Stomach smooth muscle (tissue), 2 donors: ENCODE measurements around the gene HADH.
"Not testable (repeated sequence)": the region's sequence is repeated elsewhere in the genome, so short reads cannot be mapped to it uniquely, and the experiment has no call there.

Experiments
- H3K27ac ChIP-seq: one replicate; pipeline ENCODE4 v1.7.0; 2013; ENCODE audit warnings: mild to moderate bottlenecking, low read length, inconsistent platforms
- H3K27me3 ChIP-seq, 2 donors: one replicate each; pipeline ENCODE4 v1.7.0; 2013; ENCODE audit warnings: low read length in 2 of 2; ENCODE audit not compliant: insufficient read depth in 2 of 2, control insufficient read depth in 1 of 2
- H3K36me3 ChIP-seq, 2 donors: one replicate each; pipeline ENCODE4 v1.7.0; 2013; ENCODE audit warnings: low read length in 2 of 2; ENCODE audit not compliant: control insufficient read depth in 2 of 2, insufficient read depth in 2 of 2
- H3K4me1 ChIP-seq: one replicate; pipeline ENCODE4 v1.7.0; 2013; ENCODE audit warnings: low read length; ENCODE audit not compliant: control insufficient read depth, insufficient read depth
- H3K4me3 ChIP-seq, 2 donors: one replicate each; pipeline ENCODE4 v1.7.0; 2013; ENCODE audit warnings: low read length in 2 of 2
- H3K9ac ChIP-seq, 2 donors: one replicate each; pipeline ENCODE4 v1.7.0; 2013; ENCODE audit warnings: low read length in 2 of 2, mild to moderate bottlenecking in 1 of 2
- H3K9me3 ChIP-seq, 2 donors: one replicate each; pipeline ENCODE4 v1.7.0; 2013; ENCODE audit warnings: low read length in 2 of 2; ENCODE audit not compliant: control insufficient read depth in 2 of 2
- donor health status: healthy.
- donor health status: Pancreatic carcinoma.

The HADH gene

GRCh38 chr4:108010167-108010566 is 20.5 kb downstream of the HADH start:
- Histone ChIP-seq H3K27me3 (no peaks in the 10 kb centered on the region), H3K4me3 (no peak overlapping the region), H3K27ac (no peak overlapping the region), H3K36me3 (peaks cover 6 to 18% of the 10 kb centered on the region in 2 donors), H3K9me3 (no peaks in the 10 kb centered on the region), H3K4me1 (peaks cover 5% of the 10 kb centered on the region), H3K9ac (no peak overlapping the region)

GRCh38 chr4:108012382-108012781 is 22.7 kb downstream of the HADH start:
- not testable (repeated sequence) for H3K9ac ChIP-seq, H3K4me1 ChIP-seq, H3K4me3 ChIP-seq, H3K9me3 ChIP-seq, H3K27ac ChIP-seq, H3K27me3 ChIP-seq
- peaks cover 23 to 31% of the 10 kb centered on the region in 2 donors for H3K36me3 ChIP-seq

- H3K9ac ChIP-seq = no peak overlapping the region
- peaks cover 26 to 34% of the 10 kb centered on the region in 2 donors for H3K36me3 ChIP-seq
- H3K27ac ChIP-seq = no peak overlapping the region
- no peaks in the 10 kb centered on the region for H3K27me3 ChIP-seq
- no peaks in the 10 kb centered on the region for H3K4me1 ChIP-seq
- H3K4me3 ChIP-seq = no peak overlapping the region
- no peaks in the 10 kb centered on the region for H3K9me3 ChIP-seq
These were observed 23.6 kb downstream of the HADH start for GRCh38 chr4:108013327-108013726.

GRCh38 chr4:108013955-108014354 is 24.3 kb downstream of the HADH start:
- Histone ChIP-seq H3K27ac (no peak overlapping the region), H3K9me3 (no peaks in the 10 kb centered on the region), H3K4me3 (no peak overlapping the region), H3K27me3 (no peaks in the 10 kb centered on the region), H3K9ac (no peak overlapping the region), H3K36me3 (peaks cover 26 to 34% of the 10 kb centered on the region in 2 donors), H3K4me1 (no peaks in the 10 kb centered on the region)

- H3K36me3 ChIP-seq = peaks cover 44 to 47% of the 10 kb centered on the region in 2 donors
- no peaks in the 10 kb centered on the region for H3K27me3 ChIP-seq
- H3K27ac ChIP-seq = no peak overlapping the region
- no peaks in the 10 kb centered on the region for H3K4me1 ChIP-seq
- H3K9ac ChIP-seq = no peak overlapping the region
- no peaks in the 10 kb centered on the region for H3K9me3 ChIP-seq
- no peak overlapping the region for H3K4me3 ChIP-seq
These were observed 28.6 kb downstream of the HADH start for GRCh38 chr4:108018040-108018883.

- no peak overlapping the region for H3K9ac ChIP-seq
- H3K27ac ChIP-seq = no peak overlapping the region
- no peak overlapping the region for H3K4me3 ChIP-seq
- H3K9me3 ChIP-seq = no peaks in the 10 kb centered on the region
- H3K27me3 ChIP-seq = no peaks in the 10 kb centered on the region
- H3K4me1 ChIP-seq = no peaks in the 10 kb centered on the region
- H3K36me3 ChIP-seq = peaks cover 50% of the 10 kb centered on the region in 2 donors
These were observed 29.1 kb downstream of the HADH start for GRCh38 chr4:108018884-108019187.

GRCh38 chr4:108024085-108024877 is 34.6 kb downstream of the HADH start:
- H3K27me3 ChIP-seq = no peaks in the 10 kb centered on the region
- no peaks in the 10 kb centered on the region for H3K4me1 ChIP-seq
- no peak overlapping the region for H3K4me3 ChIP-seq
- H3K27ac ChIP-seq = no peak overlapping the region
- peaks cover 59 to 61% of the 10 kb centered on the region in 2 donors for H3K36me3 ChIP-seq
- no peaks in the 10 kb centered on the region for H3K9me3 ChIP-seq
- no peak overlapping the region for H3K9ac ChIP-seq

GRCh38 chr4:108024878-108025165 is 35.1 kb downstream of the HADH start:
- Histone ChIP-seq H3K27me3 (no peaks in the 10 kb centered on the region), H3K27ac (no peak overlapping the region), H3K4me3 (no peak overlapping the region), H3K4me1 (no peaks in the 10 kb centered on the region), H3K36me3 (peaks cover 60 to 61% of the 10 kb centered on the region in 2 donors), H3K9me3 (no peaks in the 10 kb centered on the region), H3K9ac (no peak overlapping the region)

DNA sequence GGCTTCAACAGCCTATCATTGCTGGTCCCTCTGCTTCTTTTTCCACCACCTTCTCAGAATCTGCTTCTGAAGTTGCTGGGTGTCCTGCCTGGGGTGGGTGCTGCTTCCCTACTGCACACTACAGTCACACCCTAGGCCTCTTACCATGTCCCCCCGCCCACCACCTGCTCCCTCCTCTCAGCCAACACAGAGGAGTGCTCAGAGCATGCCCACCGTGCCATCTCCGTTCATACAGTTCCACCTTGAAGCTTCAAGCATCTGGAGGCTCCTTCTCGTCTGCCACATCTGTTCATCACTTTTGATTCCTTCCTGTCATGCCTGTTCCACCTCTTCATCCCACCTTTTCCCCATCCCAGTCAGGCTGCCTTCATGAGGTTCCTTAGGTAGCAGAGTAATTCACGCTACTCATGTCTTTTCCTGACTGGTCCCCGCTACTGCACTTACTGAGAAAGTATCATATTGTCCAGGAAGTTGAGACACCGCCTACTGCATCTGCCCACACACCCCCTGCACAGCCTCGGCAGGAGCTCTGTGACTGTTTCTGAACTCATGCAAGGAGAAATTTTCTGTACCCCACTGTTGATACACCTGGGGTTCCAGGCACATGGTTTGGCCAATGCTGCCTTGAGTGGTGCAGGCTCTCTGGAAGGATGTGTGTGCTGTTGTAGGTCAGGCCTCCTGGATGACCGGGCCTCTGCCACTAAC is 39.5 kb downstream of the HADH start:
- Histone ChIP-seq H3K36me3 (peaks cover 50 to 65% of the 10 kb centered on the region in 2 donors), H3K9me3 (no peaks in the 10 kb centered on the region), H3K9ac (no peak overlapping the region), H3K4me1 (no peaks in the 10 kb centered on the region), H3K27ac (no peak overlapping the region), H3K4me3 (no peak overlapping the region), H3K27me3 (no peaks in the 10 kb centered on the region)

DNA sequence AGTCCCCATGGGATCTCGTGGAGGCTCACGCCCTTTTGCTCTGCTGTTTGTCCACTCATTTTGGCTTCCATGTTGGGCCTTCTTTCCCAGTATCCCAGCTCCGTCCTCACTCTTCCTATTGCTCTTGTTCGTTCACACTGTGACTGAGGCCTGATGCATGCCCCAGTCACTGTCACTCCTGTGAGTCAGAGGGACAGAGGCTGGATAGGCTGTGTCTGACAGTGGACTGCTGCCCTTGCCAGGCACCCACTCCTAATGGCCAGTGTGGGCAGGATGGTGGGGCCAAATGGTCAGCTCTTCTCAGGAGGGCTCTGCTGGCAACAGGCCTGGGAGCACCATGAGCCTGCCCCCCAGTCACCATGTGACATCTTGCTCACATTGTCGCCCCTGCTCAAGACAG is 40.0 kb downstream of the HADH start:
- no peak overlapping the region for H3K27ac ChIP-seq
- no peak overlapping the region for H3K4me3 ChIP-seq
- H3K27me3 ChIP-seq = no peaks in the 10 kb centered on the region
- H3K9ac ChIP-seq = no peak overlapping the region
- no peaks in the 10 kb centered on the region for H3K9me3 ChIP-seq
- no peaks in the 10 kb centered on the region for H3K4me1 ChIP-seq
- H3K36me3 ChIP-seq = peaks cover 51 to 67% of the 10 kb centered on the region in 2 donors
